MM.1S (cell line): Measurements from ENCODE around the gene DEPDC1B.
A peak's percentile ranks its signal among the peaks of the same experiment; 100 is the strongest.
"Not testable (repeated sequence)": the region's sequence is repeated elsewhere in the genome, so short reads cannot be mapped to it uniquely, and the experiment has no call there.

ENCODE experiments used
- DNase-seq: peaks from one replicate; pipeline ENCODE4 v3.0.0-alpha.2; 2015
- H2AFZ ChIP-seq: fragments of 300-600 bp; sonication (generic); 2 replicates; pipeline ENCODE4 v1.6.0; 2016; ENCODE audit warnings: antibody characterized with exemption, low read length
- H3F3A ChIP-seq: fragments of 300-600 bp; sonication (generic); 2 replicates; pipeline ENCODE4 v1.6.1; 2016; ENCODE audit warnings: mild to moderate bottlenecking, antibody characterized with exemption, low read length, moderate library complexity, mixed read lengths; ENCODE audit not compliant: insufficient read depth
- H3K27ac ChIP-seq: fragments of 300-600 bp; sonication (generic); 2 replicates; pipeline ENCODE4 v1.5.1; 2016; ENCODE audit warnings: mild to moderate bottlenecking, low read length
- H3K27me3 ChIP-seq: fragments of 300-600 bp; sonication (generic); replicated peaks from 2 replicates; pipeline ENCODE4 v1.6.0; 2016; ENCODE audit warnings: low read length; ENCODE audit not compliant: insufficient read depth
- H3K36me3 ChIP-seq: fragments of 300-600 bp; sonication (generic); replicated peaks from 2 replicates; pipeline ENCODE4 v1.6.1; 2016; ENCODE audit warnings: mild to moderate bottlenecking, low read length, mixed read lengths; ENCODE audit not compliant: insufficient read depth
- H3K4me1 ChIP-seq: fragments of 300-600 bp; sonication (generic); 2 replicates; pipeline ENCODE4 v1.6.1; 2016; ENCODE audit warnings: low read length, mixed read lengths
- H3K4me2 ChIP-seq: fragments of 300-600 bp; sonication (generic); 2 replicates; pipeline ENCODE4 v1.6.0; 2016; ENCODE audit warnings: low read depth, low read length
- H3K4me3 ChIP-seq: fragments of 300-600 bp; sonication (generic); 2 replicates; pipeline ENCODE4 v1.5.1; 2016; ENCODE audit warnings: low read length, mixed read lengths
- H3K79me2 ChIP-seq: fragments of 300-600 bp; sonication (generic); 2 replicates; pipeline ENCODE4 v1.6.1; 2016; ENCODE audit warnings: mixed run types, low read length, mixed read lengths
- H3K9ac ChIP-seq: fragments of 300-600 bp; sonication (generic); 2 replicates; pipeline ENCODE4 v1.6.1; 2016; ENCODE audit warnings: low read length, mixed read lengths
- H3K9me2 ChIP-seq: fragments of 300-600 bp; sonication (generic); replicated peaks from 2 replicates; pipeline ENCODE4 v1.6.1; 2016; ENCODE audit warnings: mild to moderate bottlenecking, low read length, mixed read lengths; ENCODE audit not compliant: insufficient read depth
- H3K9me3 ChIP-seq: fragments of 300-600 bp; sonication (generic); replicated peaks from 2 replicates; pipeline ENCODE4 v1.6.1; 2016; ENCODE audit warnings: mild to moderate bottlenecking, low read length, mixed read lengths; ENCODE audit not compliant: insufficient read depth
- H4K20me1 ChIP-seq: fragments of 300-600 bp; sonication (generic); 2 replicates; pipeline ENCODE4 v1.6.1; 2016; ENCODE audit warnings: mild to moderate bottlenecking, low read length, moderate library complexity, mixed read lengths; ENCODE audit not compliant: insufficient read depth
- CTCF ChIP-seq: fragments of 300-600 bp; sonication (generic); IDR thresholded peaks from 2 replicates; pipeline ENCODE4 v1.5.1; 2016; ENCODE audit warnings: antibody characterized with exemption, low read length, mixed read lengths
- EZH2 ChIP-seq: fragments of 300-600 bp; sonication (generic); optimal IDR thresholded peaks from 2 replicates; pipeline ENCODE3; 2017; ENCODE audit warnings: low read depth, mild to moderate bottlenecking, antibody characterized with exemption, low read length, mixed read lengths
- EZH2phosphoT487 ChIP-seq: fragments of 300-600 bp; sonication (generic); IDR thresholded peaks from 2 replicates; pipeline ENCODE4 v1.6.1; 2018; ENCODE audit warnings: antibody characterized with exemption, low read length

The DEPDC1B gene

GRCh38 chr5:60597572-60598320, 102.2 kb downstream of the DEPDC1B start:
- TF ChIP-seq EZH2, result no peak
- H3K4me2 ChIP-seq, result peak overlapping the region; percentile 50
- H3K4me1 ChIP-seq, result peaks cover 23% of the 10 kb centered on the region
- no peak overlapping the region for H2AFZ ChIP-seq
- peak overlapping the region; percentile 78 for H3K27ac ChIP-seq
- H3F3A ChIP-seq, result peaks cover 13% of the 10 kb centered on the region; the same call in 1 of the 2 replicates
- no peaks in the 10 kb centered on the region for H4K20me1 ChIP-seq
- H3K9me2 ChIP-seq, result no peaks in the 10 kb centered on the region
- no peaks in the 10 kb centered on the region for H3K36me3 ChIP-seq
- H3K4me3 ChIP-seq, result 0 out of 2 replicates have a peak overlapping the region, but pooled peaks have one; percentile 6
- no peaks in the 10 kb centered on the region for H3K79me2 ChIP-seq
- no peaks in the 10 kb centered on the region for H3K27me3 ChIP-seq
- peak overlapping the region; percentile 23; the same call in 1 of the 2 replicates for H3K9ac ChIP-seq
- H3K9me3 ChIP-seq, result no peaks in the 10 kb centered on the region
- peak; percentile 88 for DNase-seq

- Histone ChIP-seq H4K20me1 (no peaks in the 10 kb centered on the region), H3F3A (peaks cover 13% of the 10 kb centered on the region; the same call in 1 of the 2 replicates), H3K9ac (no peak overlapping the region), H3K9me3 (no peaks in the 10 kb centered on the region), H2AFZ (no peak overlapping the region), H3K27ac (no peak overlapping the region), H3K4me1 (peaks cover 23% of the 10 kb centered on the region), H3K36me3 (no peaks in the 10 kb centered on the region), H3K79me2 (no peaks in the 10 kb centered on the region), H3K9me2 (no peaks in the 10 kb centered on the region), H3K4me3 (no peak overlapping the region), H3K27me3 (no peaks in the 10 kb centered on the region), H3K4me2 (no peak overlapping the region)
- DNase-seq, result no peak
- TF ChIP-seq EZH2 (no peak), EZH2phosphoT487 (no peak), CTCF (no peak)
Observed at GRCh38 chr5:60594715-60595477, 105.1 kb downstream of the DEPDC1B start.

DNA sequence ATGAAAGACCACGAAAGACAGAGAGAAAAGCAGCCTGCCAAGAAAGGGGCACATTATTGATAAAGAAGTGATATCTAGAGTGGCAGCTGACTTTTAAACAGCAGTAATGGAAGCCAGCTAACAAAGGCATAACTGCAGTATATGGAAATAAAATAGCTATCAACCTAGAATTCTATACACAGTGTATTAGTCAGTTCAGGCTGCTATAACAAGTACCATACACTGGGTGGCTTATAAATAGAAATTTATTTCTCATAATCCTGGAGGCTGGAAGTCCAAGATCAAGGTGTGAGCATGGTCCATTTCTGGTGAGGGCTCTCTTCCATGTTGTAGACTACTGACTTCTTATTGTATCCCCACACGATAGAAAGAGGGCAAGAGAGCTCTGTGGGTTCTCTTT, 109.8 kb downstream of the DEPDC1B start:
- H3K27me3 ChIP-seq, result no peaks in the 10 kb centered on the region
- no peak overlapping the region for H2AFZ ChIP-seq
- no peak for TF ChIP-seq CTCF
- TF ChIP-seq EZH2, result no peak
- no peak for TF ChIP-seq EZH2phosphoT487
- H3K79me2 ChIP-seq, result no peaks in the 10 kb centered on the region
- no peaks in the 10 kb centered on the region for H3K9me3 ChIP-seq
- no peak overlapping the region for H3K9ac ChIP-seq
- H4K20me1 ChIP-seq, result no peaks in the 10 kb centered on the region
- no peak overlapping the region for H3K4me2 ChIP-seq
- H3K9me2 ChIP-seq, result no peaks in the 10 kb centered on the region
- H3K27ac ChIP-seq, result no peak overlapping the region
- no peaks in the 10 kb centered on the region for H3F3A ChIP-seq
- H3K4me1 ChIP-seq, result no peaks in the 10 kb centered on the region
- no peaks in the 10 kb centered on the region for H3K36me3 ChIP-seq
- no peak overlapping the region for H3K4me3 ChIP-seq
- no peak for DNase-seq

- not testable (repeated sequence) for H3K79me2 ChIP-seq, H3F3A ChIP-seq, H3K36me3 ChIP-seq, DNase-seq, H3K27ac ChIP-seq, H3K4me1 ChIP-seq, H2AFZ ChIP-seq, H3K9me3 ChIP-seq, H3K4me3 ChIP-seq, H3K9me2 ChIP-seq, H3K9ac ChIP-seq, H3K27me3 ChIP-seq, H4K20me1 ChIP-seq, H3K4me2 ChIP-seq
Observed at GRCh38 chr5:60587312-60587711, 112.7 kb downstream of the DEPDC1B start.
